ENCODE measurements around the gene CORO6. TPM values are rescaled to one million over a fixed set of nuclear protein-coding genes. Genes with fewer than 3 reads are reported as not detected.

CORO6 gene
- total and polyA plus RNA-seq, 2 donors (not counting 1 experiment from before 2014, with no cell fraction given): 1.4 to 4.0 TPM

DNA sequence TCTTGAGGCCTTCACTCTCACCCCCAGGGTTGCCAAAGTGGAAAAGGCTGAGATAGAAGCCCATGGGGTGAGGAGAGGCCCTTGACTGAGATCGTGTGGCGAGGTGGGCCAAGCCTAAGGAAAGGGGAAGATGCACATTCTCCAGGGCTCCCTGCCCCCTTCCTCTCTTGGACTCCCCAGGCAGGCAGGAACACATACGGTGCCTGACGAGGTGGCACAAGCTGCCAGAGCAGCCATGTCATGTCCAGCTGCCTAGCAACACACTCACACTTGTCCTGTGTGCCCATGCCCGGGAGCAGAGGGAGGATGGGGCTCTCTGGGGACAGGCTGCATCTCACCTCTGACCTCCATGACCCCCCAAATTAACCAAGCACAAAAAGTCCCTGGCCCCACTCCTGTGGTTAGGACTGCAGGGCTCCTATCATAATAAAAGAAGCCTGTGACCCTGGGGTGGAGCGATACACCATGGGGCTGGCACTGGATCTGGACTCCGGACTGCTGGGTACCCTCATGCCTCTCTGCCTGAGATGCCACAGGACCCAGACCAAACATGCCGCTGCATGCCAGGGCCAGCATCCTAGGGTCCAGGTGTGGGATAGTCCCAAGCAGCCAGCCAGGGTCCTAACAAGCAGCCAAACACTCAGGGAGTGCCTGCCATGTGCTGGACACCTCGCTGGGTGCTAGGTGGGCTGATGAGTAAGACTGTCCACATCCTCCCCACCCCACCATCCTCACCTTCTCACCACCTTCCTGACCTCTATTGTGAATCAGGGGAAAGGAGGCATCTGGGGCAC is 35.8 kb downstream of the CORO6 start:
- peak overlapping the region; percentile 37 for H3K27ac Mint-ChIP-seq
- ATAC-seq (ENCODE audit: low read depth) (no peak), DNase-seq (no peak)
- Histone ChIP-seq H3K9ac (ENCODE audit: low read length) (no peak overlapping the region), H3K79me2 (ENCODE audit: control insufficient read depth, insufficient read depth, low read length) (peaks cover 74% of the 10 kb centered on the region), H2AFZ (ENCODE audit: insufficient read depth, low read depth, low read length, poor library complexity, severe bottlenecking) (no peak overlapping the region), H4K20me1 (ENCODE audit: control insufficient read depth, insufficient read depth, low read length, poor library complexity, severe bottlenecking) (peaks cover 45% of the 10 kb centered on the region), H3K4me1 (ENCODE audit: control insufficient read depth in 2 of 2, insufficient read depth in 2 of 2, low read length in 2 of 2) (peaks cover 56 to 63% of the 10 kb centered on the region in 2 donors), H3K27ac (ENCODE audit: low read length in 2 of 2) (no peak overlapping the region), H3K36me3 (replicated peaks in 1 of 2; ENCODE audit: control extremely low read depth in 1 of 2, control insufficient read depth in 1 of 2, extremely low read depth in 1 of 2, insufficient read depth in 2 of 2, low read length in 1 of 2) (peaks cover 0 to 9% of the 10 kb centered on the region in 2 experiments), H3K9me3 (ENCODE audit: control extremely low read depth in 1 of 3, control insufficient read depth in 2 of 3, insufficient read depth in 1 of 3, low read length in 2 of 3) (peaks cover 0 to 2% (median 0%) of the 10 kb centered on the region in 3 donors), H3K4me3 (ENCODE audit: control extremely low read depth in 1 of 5, extremely low read depth in 1 of 5, insufficient read depth in 1 of 5, low read depth in 2 of 5, low read length in 4 of 5) (no peak overlapping the region), H3K27me3 (replicated peaks in 1 of 4; ENCODE audit: control extremely low read depth in 1 of 4, control insufficient read depth in 3 of 4, insufficient read depth in 4 of 4, low read length in 3 of 4) (no peaks in the 10 kb centered on the region), H3K4me2 (replicated peaks; ENCODE audit: low read depth, low read length, poor library complexity, severe bottlenecking) (no peak overlapping the region)
- H3K4me3 Mint-ChIP-seq: peak overlapping the region; percentile 62
- TF ChIP-seq, protein P1, sequence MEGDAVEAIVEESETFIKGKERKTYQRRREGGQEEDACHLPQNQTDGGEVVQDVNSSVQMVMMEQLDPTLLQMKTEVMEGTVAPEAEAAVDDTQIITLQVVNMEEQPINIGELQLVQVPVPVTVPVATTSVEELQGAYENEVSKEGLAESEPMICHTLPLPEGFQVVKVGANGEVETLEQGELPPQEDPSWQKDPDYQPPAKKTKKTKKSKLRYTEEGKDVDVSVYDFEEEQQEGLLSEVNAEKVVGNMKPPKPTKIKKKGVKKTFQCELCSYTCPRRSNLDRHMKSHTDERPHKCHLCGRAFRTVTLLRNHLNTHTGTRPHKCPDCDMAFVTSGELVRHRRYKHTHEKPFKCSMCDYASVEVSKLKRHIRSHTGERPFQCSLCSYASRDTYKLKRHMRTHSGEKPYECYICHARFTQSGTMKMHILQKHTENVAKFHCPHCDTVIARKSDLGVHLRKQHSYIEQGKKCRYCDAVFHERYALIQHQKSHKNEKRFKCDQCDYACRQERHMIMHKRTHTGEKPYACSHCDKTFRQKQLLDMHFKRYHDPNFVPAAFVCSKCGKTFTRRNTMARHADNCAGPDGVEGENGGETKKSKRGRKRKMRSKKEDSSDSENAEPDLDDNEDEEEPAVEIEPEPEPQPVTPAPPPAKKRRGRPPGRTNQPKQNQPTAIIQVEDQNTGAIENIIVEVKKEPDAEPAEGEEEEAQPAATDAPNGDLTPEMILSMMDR (IDR thresholded peaks at IDR 0.05): no peak
- TF ChIP-seq EZH2 (IDR thresholded peaks at IDR 0.05; ENCODE audit: borderline replicate concordance, insufficient read depth, low read depth, low read length, poor library complexity, severe bottlenecking): no peak
- H3K9me3 Mint-ChIP-seq (ENCODE audit: insufficient read depth): no peaks in the 10 kb centered on the region
- H3K4me1 Mint-ChIP-seq: peaks cover 68% of the 10 kb centered on the region
- ChIA-PET POLR2A (interaction anchor here (0.5 to 0.6 kb wide), 2 partner anchors 138 to 1754 kb away, joined by 5 read pairs; no protein-coding TSS in a partner anchor), CTCF (interaction anchor here (0.5 to 24.3 kb wide), 8 partner anchors 8 to 322 kb away, joined by 3 to 336 read pairs (median 4); no protein-coding TSS in a partner anchor)
- H3K27me3 Mint-ChIP-seq: no peaks in the 10 kb centered on the region
- WGBS (ENCODE audit: insufficient coverage): 100% methylated on average over 3 of the region's 9 CpGs
- intact Hi-C loops (cut with micrococcal nuclease): no loop called here
